ENCODE results near the gene CYP46A1.
"Not testable (repeated sequence)": the region's sequence is repeated elsewhere in the genome, so short reads cannot be mapped to it uniquely, and the experiment has no call there.

The CYP46A1 gene

GRCh38 chr14:99683619-99684409 lies at the start of gene CYP46A1:
Gene CYP46A1 (plus strand): TSS chr14:99684298. CDS start chr14:99684418, 120 bp downstream.
- peak; percentile 100 for DNase-seq

- DNase-seq, result no peak
Measured at GRCh38 chr14:99634443-99634842, 49.7 kb upstream of the CYP46A1 start.

GRCh38 chr14:99635116-99635515 lies 49.0 kb upstream of the CYP46A1 start:
- no peak for DNase-seq

- DNase-seq, result no peak
Measured at GRCh38 chr14:99636487-99636886, 47.6 kb upstream of the CYP46A1 start.

GRCh38 chr14:99637624-99638023 lies 46.5 kb upstream of the CYP46A1 start:
- no peak for DNase-seq

GRCh38 chr14:99642771-99643170 lies 41.3 kb upstream of the CYP46A1 start:
- not testable (repeated sequence) for DNase-seq

GRCh38 chr14:99643343-99643742 lies 40.8 kb upstream of the CYP46A1 start:
- no peak for DNase-seq

GRCh38 chr14:99644035-99644587 lies 40.0 kb upstream of the CYP46A1 start:
- DNase-seq, result no peak

- DNase-seq, result no peak
Measured at GRCh38 chr14:99644723-99645544, 39.2 kb upstream of the CYP46A1 start, which contains the start of gene HHIPL1. Gene HHIPL1 (plus strand): TSS chr14:99645129. CDS start chr14:99645208, 79 bp downstream.

GRCh38 chr14:99645545-99646505 lies 38.3 kb upstream of the CYP46A1 start:
- DNase-seq, result no peak

- DNase-seq, result no peak
Measured at GRCh38 chr14:99647411-99647810, 36.7 kb upstream of the CYP46A1 start.

GRCh38 chr14:99648027-99648784 lies 35.9 kb upstream of the CYP46A1 start:
- no peak for DNase-seq

GRCh38 chr14:99649219-99649618 lies 34.9 kb upstream of the CYP46A1 start:
- no peak for DNase-seq

- DNase-seq, result no peak
Measured at GRCh38 chr14:99649643-99650042, 34.5 kb upstream of the CYP46A1 start.

GRCh38 chr14:99650189-99650588 lies 33.9 kb upstream of the CYP46A1 start:
- DNase-seq, result no peak

- DNase-seq, result no peak
Measured at GRCh38 chr14:99651953-99652746, 31.9 kb upstream of the CYP46A1 start.

GRCh38 chr14:99654235-99654985 lies 29.7 kb upstream of the CYP46A1 start:
- no peak for DNase-seq

- no peak for DNase-seq
Measured at GRCh38 chr14:99655521-99655920, 28.6 kb upstream of the CYP46A1 start.

GRCh38 chr14:99656171-99656570 lies 27.9 kb upstream of the CYP46A1 start:
- no peak for DNase-seq

- no peak for DNase-seq
Measured at GRCh38 chr14:99657645-99658155, 26.4 kb upstream of the CYP46A1 start.
